ENCODE measurements around the gene LRRC3. TPM values are rescaled to one million over a fixed set of nuclear protein-coding genes. Genes with fewer than 3 reads are reported as not detected.

Gene LRRC3
- total RNA-seq, 1 experiment from 2014 or later: 2.3 TPM

- DNase-seq (ENCODE audit: low spot score): no peak
- in situ Hi-C loops (cut with HindIII; ENCODE audit: low sequenced_read_pairs): no loop called here
These were observed 18.0 kb upstream of the LRRC3 start for GRCh38 chr21:44437371-44437695.

GRCh38 chr21:44437696-44438431 lies 17.4 kb upstream of the LRRC3 start:
- no peak for DNase-seq (ENCODE audit: low spot score)
- in situ Hi-C loops (cut with HindIII; ENCODE audit: low sequenced_read_pairs): no loop called here

GRCh38 chr21:44438531-44439210 lies 16.6 kb upstream of the LRRC3 start:
- in situ Hi-C loops (cut with HindIII; ENCODE audit: low sequenced_read_pairs): no loop called here
- DNase-seq (ENCODE audit: low spot score): no peak

GRCh38 chr21:44439211-44439600 lies 16.1 kb upstream of the LRRC3 start:
- DNase-seq (ENCODE audit: low spot score): no peak
- in situ Hi-C loops (cut with HindIII; ENCODE audit: low sequenced_read_pairs): no loop called here

- DNase-seq (ENCODE audit: low spot score): no peak
- in situ Hi-C loops (cut with HindIII; ENCODE audit: low sequenced_read_pairs): no loop called here
These were observed 14.9 kb upstream of the LRRC3 start for GRCh38 chr21:44440241-44441040.

- DNase-seq (ENCODE audit: low spot score): no peak
- in situ Hi-C loops (cut with HindIII; ENCODE audit: low sequenced_read_pairs): no loop called here
These were observed 14.3 kb upstream of the LRRC3 start for GRCh38 chr21:44441041-44441400.

GRCh38 chr21:44441581-44442265 lies 13.6 kb upstream of the LRRC3 start:
- in situ Hi-C loops (cut with HindIII; ENCODE audit: low sequenced_read_pairs): no loop called here
- no peak for DNase-seq (ENCODE audit: low spot score)

GRCh38 chr21:44442266-44443125 lies 12.8 kb upstream of the LRRC3 start:
- no peak for DNase-seq (ENCODE audit: low spot score)
- in situ Hi-C loops (cut with HindIII; ENCODE audit: low sequenced_read_pairs): no loop called here

- in situ Hi-C loops (cut with HindIII; ENCODE audit: low sequenced_read_pairs): no loop called here
- no peak for DNase-seq (ENCODE audit: low spot score)
These were observed 11.9 kb upstream of the LRRC3 start for GRCh38 chr21:44443291-44443890.

GRCh38 chr21:44443891-44444285 lies 11.4 kb upstream of the LRRC3 start:
- in situ Hi-C loops (cut with HindIII; ENCODE audit: low sequenced_read_pairs): no loop called here
- DNase-seq (ENCODE audit: low spot score): no peak

- DNase-seq (ENCODE audit: low spot score): no peak
These were observed 10.9 kb upstream of the LRRC3 start for GRCh38 chr21:44444286-44444931.

GRCh38 chr21:44445145-44445812 lies 10.0 kb upstream of the LRRC3 start:
- in situ Hi-C loops (cut with HindIII; ENCODE audit: low sequenced_read_pairs): no loop called here
- DNase-seq (ENCODE audit: low spot score): no peak

More at GRCh38 chr21:44444286-44444931, 10.9 kb upstream of the LRRC3 start:
- in situ Hi-C loops (cut with HindIII; ENCODE audit: low sequenced_read_pairs): no loop called here

GRCh38 chr21:44448651-44449131 lies 6.6 kb upstream of the LRRC3 start:
- in situ Hi-C loops (cut with HindIII; ENCODE audit: low sequenced_read_pairs): no loop called here
- no peak for DNase-seq (ENCODE audit: low spot score)

GRCh38 chr21:44449473-44450363 lies 5.6 kb upstream of the LRRC3 start:
- no peak for DNase-seq (ENCODE audit: low spot score)
- in situ Hi-C loops (cut with HindIII; ENCODE audit: low sequenced_read_pairs): no loop called here

- in situ Hi-C loops (cut with HindIII; ENCODE audit: low sequenced_read_pairs): no loop called here
- no peak for DNase-seq (ENCODE audit: low spot score)
These were observed 4.9 kb upstream of the LRRC3 start for GRCh38 chr21:44450402-44450801.

GRCh38 chr21:44450999-44451398 lies 4.3 kb upstream of the LRRC3 start:
- DNase-seq (ENCODE audit: low spot score): no peak
- in situ Hi-C loops (cut with HindIII; ENCODE audit: low sequenced_read_pairs): no loop called here
